Fibroblast of skin of back (primary cell): ENCODE results near the gene PADI3.
"Not testable (repeated sequence)": the region's sequence is repeated elsewhere in the genome, so short reads cannot be mapped to it uniquely, and the experiment has no call there.

Experiments used
- DNase-seq: peaks from one replicate; pipeline ENCODE4 v3.0.0-alpha.2; 2013

The PADI3 gene

DNA sequence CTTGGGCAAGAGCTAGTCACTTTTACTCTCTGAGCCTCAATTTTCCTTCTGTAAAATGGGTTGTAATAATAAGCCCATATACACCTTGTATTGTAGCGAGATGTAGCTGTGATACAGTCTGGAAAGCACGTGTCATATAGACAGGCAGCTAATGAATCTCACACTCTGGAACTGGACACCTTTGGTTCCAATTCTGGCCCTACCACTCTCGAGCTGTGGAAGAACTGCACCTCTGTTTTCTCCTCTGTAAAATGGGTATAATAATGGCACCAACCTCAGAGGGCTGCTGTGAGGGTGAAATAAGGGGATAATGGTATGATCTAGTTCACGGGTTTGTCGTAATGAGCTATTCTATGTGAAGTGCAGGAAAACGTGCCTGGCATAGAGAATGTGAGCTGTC is 58.4 kb downstream of the PADI3 start:
- DNase-seq: no peak

DNA sequence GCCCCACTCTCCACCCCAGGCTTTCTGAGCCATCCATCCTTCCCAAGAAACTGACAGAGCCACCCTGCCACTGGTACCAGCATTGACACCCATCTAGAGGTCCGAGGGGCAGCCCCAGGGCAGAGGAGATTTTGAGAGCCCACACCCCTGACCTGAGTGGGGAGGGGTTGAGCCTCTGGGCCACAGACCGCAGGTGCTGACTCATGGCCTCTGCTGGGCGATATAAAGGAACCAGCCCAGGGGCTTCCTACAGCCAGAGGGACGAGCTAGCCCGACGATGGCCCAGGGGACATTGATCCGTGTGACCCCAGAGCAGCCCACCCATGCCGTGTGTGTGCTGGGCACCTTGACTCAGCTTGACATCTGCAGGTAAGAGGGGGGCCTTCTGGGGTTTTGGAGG is 59.0 kb downstream of the PADI3 start, which contains the start of gene PADI4:
Gene PADI4 (plus strand): TSS at position 252 of the 400 bp plus-strand sequence. CDS start 26 bp downstream, at position 278.
- DNase-seq: no peak

DNA sequence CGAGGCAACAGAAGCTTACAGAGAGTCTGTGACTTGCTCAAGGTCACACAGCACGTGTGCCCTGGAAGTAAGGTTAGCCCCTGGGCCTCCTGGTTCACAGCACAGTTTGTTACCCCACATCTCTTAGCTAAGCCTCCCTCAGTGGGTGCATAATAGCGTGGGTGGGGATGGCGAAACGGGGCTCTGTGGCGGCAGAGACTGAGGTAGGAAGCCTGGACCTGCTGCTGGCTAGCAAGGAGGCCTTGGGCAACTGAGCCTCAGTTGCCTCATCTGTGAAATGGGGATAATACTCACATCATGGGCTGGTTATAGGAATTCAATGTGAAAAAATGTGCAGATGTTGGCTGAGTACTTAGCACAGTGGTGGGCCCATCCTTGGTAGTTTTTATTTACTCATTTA is 59.7 kb downstream of the PADI3 start:
- DNase-seq: no peak

DNA sequence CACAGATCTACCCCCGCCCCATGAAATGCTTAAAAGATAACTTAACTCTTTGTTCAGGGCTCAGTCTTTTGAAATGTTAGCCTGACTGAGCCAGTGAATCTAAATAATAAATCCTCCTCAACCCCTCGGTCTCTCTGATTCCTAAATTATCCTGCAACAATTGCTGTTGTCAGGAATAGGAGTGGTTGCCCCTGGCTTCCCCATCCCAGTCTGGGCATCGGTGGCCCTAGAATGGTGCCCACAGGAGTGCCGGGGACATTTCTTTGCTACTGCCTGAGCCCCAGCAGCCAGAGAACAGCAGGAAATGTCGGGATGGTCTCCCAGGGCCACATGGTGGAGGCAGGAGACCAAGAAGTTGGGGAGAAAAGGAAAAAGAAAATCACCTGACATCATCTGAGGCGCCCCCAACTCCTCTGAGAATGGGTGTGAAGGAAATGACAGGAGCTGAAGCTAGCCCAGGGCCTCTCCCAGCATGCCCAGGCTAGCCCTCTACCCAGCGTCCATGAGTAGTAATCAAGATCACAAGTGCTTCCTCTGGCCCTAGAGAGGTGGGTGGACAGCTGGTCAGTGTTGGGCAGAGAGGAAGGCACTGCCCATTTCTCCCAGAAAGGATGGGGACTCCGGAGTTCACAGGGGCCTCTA is 60.6 kb downstream of the PADI3 start:
- DNase-seq: no peak

DNA sequence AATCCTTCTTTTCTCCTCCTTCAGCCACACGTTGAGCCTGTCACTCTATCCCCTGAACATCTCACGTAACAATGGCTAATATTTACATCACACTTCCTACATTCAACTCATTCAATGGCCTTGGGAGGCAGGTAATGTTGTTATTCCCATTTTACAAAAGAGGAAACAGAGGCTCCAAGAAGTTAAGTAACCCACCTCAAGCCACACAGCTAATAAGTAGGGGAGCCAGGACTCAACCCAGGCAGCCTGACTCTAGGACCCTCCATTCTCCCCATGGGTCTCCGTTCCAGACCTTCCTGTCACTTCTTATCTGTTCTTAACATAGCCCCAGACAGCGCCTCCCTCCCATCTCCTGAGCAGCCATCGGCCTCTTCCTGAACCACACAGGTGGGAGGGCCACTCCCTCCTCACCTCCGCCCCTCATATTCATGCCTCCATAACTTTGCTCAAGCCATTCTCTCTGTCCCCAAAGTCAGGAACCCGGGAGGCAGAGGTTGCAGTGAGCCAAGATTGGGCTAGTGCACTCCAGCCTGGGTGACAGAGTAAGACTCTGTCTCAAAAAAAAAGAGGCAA is 61.3 kb downstream of the PADI3 start:
- DNase-seq: no peak

DNA sequence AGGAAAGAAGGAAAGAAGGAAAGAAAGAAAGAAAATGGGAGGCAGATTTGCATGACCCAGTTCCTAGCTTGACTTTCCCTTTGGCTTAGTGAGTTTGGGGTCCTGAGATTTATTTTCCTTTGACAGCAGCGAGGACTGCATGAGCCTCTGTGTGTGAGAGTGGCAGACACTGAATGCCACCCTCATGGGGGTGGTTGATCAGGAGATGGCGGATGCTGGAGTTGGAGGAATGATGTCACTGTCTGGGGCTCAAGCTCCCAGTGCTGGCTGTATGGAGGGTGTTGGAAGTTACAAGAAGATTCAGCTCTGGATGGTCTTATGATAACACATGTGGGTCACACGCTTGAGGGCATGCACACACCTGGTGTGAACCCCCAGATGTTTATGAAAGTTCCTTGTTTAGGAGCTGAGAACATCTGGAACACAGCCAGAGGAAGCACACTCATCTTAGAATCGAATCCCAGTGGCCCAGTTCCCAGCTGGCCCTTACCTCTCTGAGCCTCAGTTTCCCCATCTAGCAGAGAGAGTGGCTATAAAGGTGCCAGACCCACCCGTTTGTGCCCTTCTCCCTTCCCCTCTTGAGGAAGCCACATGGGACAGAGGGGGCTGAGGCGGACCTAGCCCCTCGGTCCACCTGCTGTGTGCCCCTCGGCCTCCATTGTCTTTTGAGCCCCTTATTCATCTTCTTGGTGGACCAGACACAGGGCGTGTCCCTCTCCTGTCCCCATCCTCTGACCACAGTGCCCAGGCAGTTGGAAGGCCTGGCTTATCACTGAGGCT is 64.8 kb downstream of the PADI3 start:
- DNase-seq: no peak

DNA sequence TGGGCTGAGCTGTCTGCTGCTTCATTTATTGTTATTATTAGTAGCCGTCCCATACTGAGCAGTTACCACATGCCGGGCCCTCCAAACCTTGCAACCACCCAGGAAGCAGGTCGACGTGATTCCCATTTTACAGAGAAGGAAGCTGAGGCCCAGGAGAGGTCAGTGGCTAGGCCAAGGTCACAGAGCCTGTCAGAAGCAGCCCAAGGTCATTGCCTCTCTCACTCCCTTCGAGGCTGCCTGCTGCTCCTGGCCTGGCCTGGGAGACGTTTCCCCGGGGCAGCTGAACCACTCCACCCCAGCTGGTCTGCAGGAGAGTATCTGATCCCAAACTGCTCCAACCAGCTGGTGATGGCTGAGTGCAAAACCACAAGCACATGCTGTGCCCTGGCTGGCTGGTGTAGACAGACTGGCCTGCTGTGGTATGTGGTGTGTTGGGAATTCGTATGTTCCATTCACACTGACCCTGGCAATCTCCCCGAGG is 65.6 kb downstream of the PADI3 start:
- no peak for DNase-seq

DNA sequence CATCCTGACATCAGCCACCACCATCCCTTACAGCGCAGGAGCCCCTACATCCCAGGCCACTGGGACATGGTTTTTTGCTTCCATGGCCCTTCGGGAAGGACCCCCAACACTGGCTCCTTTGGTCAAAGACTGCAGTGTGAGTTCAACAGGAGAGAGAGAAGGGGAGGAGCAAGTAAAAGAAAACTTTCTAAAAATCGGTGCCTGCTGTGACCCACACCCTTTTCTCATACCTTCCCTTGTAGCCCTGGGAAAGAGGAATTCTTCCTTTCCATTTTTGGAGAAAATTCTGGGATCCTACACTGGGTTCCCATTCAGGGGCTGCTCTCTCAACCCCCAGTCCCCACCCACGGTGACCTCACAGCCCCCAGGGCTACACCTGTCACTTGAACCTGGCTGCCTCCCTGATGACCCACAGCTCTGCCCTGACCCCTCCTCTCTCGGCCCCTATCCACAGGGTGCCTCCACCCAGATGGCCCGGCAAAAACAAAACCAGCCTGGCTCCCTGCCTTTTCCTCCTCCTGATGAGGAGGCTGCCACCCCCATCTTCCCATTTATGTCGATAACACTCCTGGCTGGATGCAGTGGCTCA is 66.7 kb downstream of the PADI3 start:
- DNase-seq: no peak

DNA sequence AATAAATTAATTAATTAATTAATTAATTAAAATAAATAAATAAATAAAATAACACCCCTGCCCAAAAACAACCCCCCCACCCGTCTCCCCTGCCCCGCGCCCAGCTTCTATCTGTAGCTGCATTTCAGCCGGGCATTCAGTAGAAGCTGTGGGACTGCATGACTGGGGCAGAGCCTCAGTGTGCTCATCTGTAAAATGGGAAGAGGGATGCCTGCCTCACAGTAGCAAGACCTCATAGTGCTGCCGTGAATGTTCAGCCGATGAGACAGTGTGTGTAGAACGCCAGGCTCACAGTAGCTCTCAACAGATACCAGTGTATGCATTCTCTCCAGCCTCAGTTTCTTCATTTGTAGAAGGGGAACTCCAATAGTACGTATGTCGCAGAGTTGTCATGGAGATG is 67.8 kb downstream of the PADI3 start:
- no peak for DNase-seq

DNA sequence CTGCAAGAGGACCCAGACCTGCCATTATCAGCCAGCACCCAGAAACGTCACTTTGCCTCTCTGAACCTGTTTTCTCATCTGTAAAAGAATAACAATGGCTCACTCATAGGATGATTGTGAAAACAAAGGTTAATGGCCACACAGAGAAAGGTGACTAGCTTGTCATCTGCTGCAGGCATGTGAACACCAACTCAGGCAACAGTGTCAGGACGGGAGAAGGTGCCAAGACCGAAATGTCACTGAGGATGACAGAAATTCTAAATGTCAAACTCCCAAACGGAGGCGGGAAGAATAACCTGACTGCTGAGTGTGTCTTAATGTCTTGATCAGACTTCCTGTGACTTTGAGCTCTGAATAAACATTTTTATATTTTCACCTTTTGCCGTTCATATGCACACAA is 69.4 kb downstream of the PADI3 start:
- no peak for DNase-seq

DNA sequence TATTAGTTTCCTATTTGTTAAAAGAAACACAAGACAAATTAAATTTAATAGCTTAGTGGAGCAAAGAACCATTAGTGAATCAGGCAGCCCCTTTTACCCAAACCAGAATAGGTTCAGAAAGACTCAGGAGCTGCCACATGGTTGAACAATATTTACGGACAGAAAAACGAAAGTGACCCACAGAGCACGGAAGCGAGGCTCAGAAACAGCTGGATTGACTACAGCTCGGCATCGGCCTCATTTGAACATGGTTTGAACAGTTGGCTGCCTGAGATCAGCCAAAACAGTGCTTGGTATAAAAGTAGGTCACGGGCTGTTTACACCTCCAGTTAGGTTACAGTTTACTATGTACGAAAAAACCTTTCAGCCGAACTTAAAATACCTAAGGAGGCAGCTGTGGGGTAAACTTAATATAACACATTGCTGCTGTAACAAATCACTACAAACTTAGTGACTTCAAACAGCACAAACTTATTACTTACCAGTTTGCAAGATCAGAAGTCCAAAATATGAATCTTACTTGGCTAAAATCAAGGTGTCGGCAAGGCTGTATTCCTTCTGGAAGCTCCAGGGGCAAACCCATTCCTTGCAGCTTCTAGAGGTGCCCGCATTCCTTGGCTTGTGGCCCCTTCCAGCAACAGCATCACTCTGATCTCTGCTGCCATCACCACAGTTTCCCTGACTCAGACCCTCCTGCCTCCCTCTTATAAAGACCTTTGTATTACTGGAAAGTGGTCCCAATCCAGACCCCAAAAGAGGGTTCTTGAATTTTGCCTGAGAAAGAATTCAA is 70.9 kb downstream of the PADI3 start:
- no peak for DNase-seq

DNA sequence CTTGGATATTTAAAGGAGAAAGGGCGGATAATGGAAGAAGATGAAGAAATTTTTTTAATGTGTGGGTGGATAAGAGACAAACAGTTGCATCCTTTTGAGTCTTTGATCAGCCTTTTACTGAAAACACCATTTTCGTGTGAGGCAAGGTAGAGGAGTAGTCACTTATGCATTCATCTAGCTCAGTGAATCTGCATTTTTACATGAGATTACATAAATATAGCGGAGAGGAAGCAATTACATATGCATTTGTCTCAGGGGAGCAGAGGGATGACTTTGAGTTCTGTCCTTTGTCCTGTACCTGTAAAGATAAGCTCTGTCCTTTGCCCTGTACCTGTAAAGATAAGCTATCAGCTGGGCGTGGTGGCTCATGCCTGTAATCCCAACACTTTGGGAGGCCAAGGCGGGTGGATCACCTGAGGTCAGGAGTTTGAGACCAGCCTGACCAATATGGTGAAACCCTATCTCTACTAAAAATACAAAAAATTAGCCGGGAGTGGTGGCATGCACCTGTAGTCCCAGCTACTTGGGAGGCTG is 73.0 kb downstream of the PADI3 start:
- DNase-seq: not testable (repeated sequence)

DNA sequence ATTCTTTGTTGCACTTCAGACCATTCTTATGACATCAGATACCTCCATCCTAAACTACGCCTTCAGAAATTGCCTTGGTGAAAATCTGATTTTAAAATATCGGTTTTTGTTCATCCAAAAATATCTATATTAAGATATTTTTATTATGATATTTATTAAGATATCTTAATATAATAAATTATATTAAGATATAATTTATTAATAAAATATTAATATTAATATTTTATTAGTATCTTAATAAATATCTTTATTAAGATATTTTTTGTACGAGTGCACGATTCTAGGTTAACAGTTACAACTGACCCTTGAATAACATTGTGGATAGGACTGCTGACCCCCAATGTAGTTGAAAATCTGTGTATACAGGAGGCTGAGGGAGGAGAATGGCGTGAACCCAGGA is 80.0 kb downstream of the PADI3 start:
- no peak for DNase-seq

DNA sequence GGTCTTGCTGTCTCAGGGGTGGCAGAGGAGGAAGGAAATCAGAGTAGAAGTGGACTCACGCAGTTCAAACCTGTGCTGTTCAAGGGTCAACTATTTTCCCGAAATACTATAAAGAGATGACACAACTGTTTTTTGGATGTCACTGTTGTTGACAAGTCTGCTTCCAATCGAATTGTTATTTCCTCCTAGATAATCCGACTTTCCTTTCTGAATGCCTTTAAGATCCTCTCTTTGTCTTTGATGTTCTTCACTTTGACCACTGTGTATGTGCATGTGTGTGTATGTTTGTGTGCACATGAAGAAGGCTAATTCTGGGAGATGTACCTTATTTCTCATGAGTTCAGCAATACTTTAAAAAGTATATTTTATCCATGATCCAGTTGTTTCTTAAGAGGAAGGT is 80.7 kb downstream of the PADI3 start:
- no peak for DNase-seq

DNA sequence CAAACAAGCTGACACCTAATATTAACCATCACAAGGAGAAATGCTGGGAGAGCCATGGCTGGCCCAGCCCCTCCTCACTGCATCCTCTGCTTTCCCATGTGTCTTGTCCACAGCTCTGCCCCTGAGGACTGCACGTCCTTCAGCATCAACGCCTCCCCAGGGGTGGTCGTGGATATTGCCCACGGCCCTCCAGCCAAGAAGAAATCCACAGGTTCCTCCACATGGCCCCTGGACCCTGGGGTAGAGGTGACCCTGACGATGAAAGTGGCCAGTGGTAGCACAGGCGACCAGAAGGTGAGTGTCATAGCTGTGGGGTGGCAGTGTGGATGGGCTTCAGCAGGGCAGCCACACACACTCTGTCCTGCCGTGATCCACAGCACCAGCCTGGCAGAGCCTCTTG is 82.0 kb downstream of the PADI3 start:
- DNase-seq: no peak

DNA sequence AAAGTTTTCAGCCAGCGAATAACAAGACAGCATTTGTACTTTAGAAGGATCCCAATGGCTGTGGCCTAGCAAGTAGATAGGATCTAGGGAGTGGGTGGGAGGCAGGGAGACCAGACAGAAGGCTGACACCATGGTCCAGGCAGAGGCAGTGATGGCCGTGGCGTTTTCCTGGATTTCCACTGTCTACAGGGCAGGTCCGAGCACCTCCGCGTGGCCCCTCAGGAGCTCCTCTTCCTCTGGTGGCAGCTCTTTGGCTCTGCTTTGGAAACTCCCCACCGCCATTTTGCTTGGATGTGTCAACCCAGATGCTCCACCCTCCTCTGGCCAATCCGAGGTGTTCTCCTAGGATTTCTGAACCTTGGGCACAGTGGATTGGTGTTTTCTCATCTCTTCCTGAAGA is 84.2 kb downstream of the PADI3 start:
- no peak for DNase-seq
